Loucy (cell line): Measurements from ENCODE around the gene NAV2.

ENCODE experiments used
- CTCF ChIP-seq: fragments of 200-600 bp; sonication (generic); conservative IDR thresholded peaks from 2 replicates; pipeline ENCODE4 v1.5.1; 2014; ENCODE audit warnings: mild to moderate bottlenecking, antibody characterized with exemption, low read length
- EZH2phosphoT487 ChIP-seq: fragments of 200-600 bp; IDR thresholded peaks from 2 replicates; pipeline ENCODE4 v1.6.1; 2018; ENCODE audit warnings: antibody characterized with exemption, mild to moderate bottlenecking, moderate library complexity, borderline replicate concordance

- TF ChIP-seq CTCF, result no peak
- TF ChIP-seq EZH2phosphoT487, result no peak
Observed at GRCh38 chr11:20038972-20039371, 326.3 kb downstream of the NAV2 start.
